ENCODE results near the gene JOSD2. TPM values are rescaled to one million over a fixed set of nuclear protein-coding genes. Genes with fewer than 3 reads are reported as not detected.
"Not testable (repeated sequence)": the region's sequence is repeated elsewhere in the genome, so short reads cannot be mapped to it uniquely, and the experiment has no call there.

The JOSD2 gene
- total RNA-seq, 1 donor from 2014 or later = 41.7 TPM

DNA sequence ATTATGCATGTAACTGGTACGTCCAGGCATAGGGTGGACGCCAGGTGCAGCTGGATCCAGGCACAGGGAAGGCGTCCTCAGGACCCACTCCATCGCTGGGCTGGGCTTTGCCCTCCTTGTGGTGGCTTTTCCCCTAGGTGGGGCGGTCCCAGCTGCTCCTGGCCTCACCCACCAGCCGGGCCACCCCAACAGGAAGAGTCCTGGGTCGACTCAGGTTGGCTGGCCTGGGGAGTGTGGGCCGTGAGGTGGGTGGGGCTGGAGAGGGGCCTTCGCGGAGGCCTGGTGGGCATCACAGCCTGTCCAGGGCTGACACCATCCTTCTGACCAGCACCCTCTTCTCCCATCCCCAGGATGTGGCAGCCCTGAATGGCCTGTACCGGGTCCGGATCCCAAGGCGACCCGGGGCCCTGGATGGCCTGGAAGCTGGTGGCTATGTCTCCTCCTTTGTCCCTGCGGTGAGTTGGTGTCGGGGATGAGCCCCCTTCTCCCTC lies 31.2 kb downstream of the JOSD2 start:
- H3K27ac Mint-ChIP-seq = no peak overlapping the region
- intact Hi-C loops (cut with micrococcal nuclease) = loop anchor here (5.0 kb wide), 1 partner anchor 123 kb away; no protein-coding TSS in a partner anchor
- no peak overlapping the region for H3K4me3 Mint-ChIP-seq
- peaks cover 21% of the 10 kb centered on the region for H3K36me3 Mint-ChIP-seq (ENCODE audit: low read depth)
- H3K9me3 Mint-ChIP-seq = no peaks in the 10 kb centered on the region
- peaks cover 20% of the 10 kb centered on the region for H3K4me1 Mint-ChIP-seq (ENCODE audit: low read depth)
- DNase-seq (ENCODE audit: low spot score) = no peak
- H3K27me3 Mint-ChIP-seq (ENCODE audit: insufficient read depth) = no peaks in the 10 kb centered on the region

DNA sequence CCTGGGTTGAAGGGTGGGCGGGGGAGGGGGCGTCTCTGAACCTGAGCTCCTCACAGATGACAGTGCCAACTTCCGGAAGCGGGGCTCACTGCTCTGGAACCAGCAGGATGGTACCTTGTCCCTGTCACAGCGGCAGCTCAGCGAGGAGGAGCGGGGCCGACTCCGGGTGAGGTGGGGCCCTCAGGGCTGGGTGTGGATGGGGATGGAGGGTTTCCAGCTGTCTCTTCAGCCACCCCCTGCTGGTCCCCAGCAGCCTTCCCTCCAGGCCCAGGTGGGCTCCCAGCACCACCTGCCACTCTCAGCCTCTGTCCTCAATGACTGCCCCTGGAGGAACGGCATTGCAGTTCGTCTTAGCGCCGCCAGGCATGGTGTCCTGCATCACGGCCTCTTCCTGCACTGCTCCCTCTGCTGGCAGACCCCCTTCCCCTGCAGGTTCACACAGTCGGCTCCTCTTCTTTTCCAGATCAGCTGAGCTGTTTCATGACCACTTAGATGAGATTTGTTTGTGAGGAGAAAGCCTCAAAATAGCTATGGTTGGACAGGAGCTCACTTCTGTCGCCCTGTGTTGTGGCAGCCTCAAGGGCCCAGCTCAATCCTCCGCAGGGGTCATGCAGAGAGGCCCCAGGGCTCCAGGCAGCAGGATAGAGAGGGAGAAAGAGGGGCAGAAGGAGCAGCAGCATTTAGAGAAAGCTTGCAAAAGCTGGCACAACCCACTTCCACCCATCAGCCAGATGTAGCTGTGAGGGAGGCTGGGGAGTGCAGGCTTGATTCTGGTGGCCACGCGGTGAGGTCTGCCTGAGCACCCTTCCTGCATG lies 31.9 kb downstream of the JOSD2 start:
- Mint-ChIP-seq H3K27me3 (ENCODE audit: insufficient read depth) (no peaks in the 10 kb centered on the region), H3K27ac (no peak overlapping the region), H3K4me3 (peak overlapping the region; percentile 39), H3K4me1 (ENCODE audit: low read depth) (peaks cover 20% of the 10 kb centered on the region), H3K9me3 (no peaks in the 10 kb centered on the region), H3K36me3 (ENCODE audit: low read depth) (peaks cover 21% of the 10 kb centered on the region)
- no peak for DNase-seq (ENCODE audit: low spot score)
- intact Hi-C loops (cut with micrococcal nuclease) = loop anchor here (5.0 kb wide), 1 partner anchor 122 kb away; no protein-coding TSS in a partner anchor

DNA sequence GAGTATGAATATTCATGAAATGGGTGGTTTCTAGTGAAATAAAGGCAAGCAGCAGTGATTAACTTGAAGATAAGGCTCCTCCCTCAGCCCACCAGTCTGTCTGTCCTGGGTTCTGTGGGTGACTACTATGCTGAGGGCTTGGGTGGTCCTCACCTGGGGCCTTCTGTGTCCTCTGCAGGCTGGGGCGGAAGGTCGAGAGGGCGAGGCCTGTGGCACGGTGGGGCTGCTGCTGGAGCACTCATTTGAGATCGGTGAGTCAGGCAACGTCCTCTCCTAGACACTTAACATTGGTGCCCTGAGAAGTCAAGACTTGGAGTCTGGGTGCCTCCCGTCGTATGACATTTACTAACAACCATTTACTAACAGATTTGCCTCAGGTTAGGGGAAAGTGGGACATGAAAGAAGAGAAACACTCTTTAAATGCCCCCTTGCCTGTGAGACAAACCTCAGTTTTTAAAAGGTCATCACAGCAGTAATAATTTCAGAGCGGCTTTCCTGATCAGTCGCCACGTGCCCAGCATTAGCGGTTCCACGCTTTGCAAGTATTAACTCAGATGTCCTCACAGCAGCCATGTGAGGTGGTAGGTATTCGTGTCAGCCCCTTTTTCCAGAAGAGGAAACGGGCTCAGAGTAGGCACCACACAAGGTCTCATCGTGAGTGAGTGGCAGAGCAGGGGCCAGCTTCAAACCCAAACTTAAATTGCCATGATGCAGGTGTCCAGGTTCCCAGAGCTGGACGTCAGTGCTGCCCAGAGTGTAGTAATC lies 33.1 kb downstream of the JOSD2 start:
- Mint-ChIP-seq H3K9me3 (no peaks in the 10 kb centered on the region), H3K36me3 (ENCODE audit: low read depth) (peaks cover 16% of the 10 kb centered on the region), H3K27me3 (ENCODE audit: insufficient read depth) (no peaks in the 10 kb centered on the region), H3K27ac (peak overlapping the region; percentile 34), H3K4me1 (ENCODE audit: low read depth) (peaks cover 20% of the 10 kb centered on the region), H3K4me3 (peak overlapping the region; percentile 91)
- DNase-seq (ENCODE audit: low spot score) = no peak
- intact Hi-C loops (cut with micrococcal nuclease) = loop anchor here (5.0 kb wide), 1 partner anchor 121 kb away; no protein-coding TSS in a partner anchor

DNA sequence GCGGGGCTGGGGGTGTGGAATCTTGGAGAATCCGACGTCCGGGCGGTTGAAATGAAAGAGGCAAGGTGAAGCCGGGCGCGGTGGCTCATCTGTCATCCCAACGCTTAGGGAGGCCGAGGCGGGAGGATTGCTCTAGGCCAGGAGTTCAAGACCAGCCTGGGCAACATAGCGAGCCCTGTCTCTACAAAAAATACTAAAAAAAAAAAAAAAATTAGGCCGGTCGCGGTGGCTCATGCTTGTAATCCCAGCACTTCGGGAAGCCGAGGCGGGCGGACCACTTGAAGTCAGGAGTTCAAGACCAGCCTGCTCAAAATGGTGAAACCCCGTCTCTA lies 34.1 kb downstream of the JOSD2 start:
- H3K36me3 Mint-ChIP-seq (ENCODE audit: low read depth) = peaks cover 13% of the 10 kb centered on the region
- H3K27me3 Mint-ChIP-seq (ENCODE audit: insufficient read depth) = no peaks in the 10 kb centered on the region
- peaks cover 20% of the 10 kb centered on the region for H3K4me1 Mint-ChIP-seq (ENCODE audit: low read depth)
- no peak for DNase-seq (ENCODE audit: low spot score)
- H3K27ac Mint-ChIP-seq = peak overlapping the region; percentile 59
- H3K4me3 Mint-ChIP-seq = peak overlapping the region; percentile 91
- H3K9me3 Mint-ChIP-seq = no peaks in the 10 kb centered on the region
- intact Hi-C loops (cut with micrococcal nuclease) = loop anchor here (1.0 to 5.0 kb wide), 4 partner anchors 34 to 181 kb away; partner anchors contain the start of gene JOSD2

DNA sequence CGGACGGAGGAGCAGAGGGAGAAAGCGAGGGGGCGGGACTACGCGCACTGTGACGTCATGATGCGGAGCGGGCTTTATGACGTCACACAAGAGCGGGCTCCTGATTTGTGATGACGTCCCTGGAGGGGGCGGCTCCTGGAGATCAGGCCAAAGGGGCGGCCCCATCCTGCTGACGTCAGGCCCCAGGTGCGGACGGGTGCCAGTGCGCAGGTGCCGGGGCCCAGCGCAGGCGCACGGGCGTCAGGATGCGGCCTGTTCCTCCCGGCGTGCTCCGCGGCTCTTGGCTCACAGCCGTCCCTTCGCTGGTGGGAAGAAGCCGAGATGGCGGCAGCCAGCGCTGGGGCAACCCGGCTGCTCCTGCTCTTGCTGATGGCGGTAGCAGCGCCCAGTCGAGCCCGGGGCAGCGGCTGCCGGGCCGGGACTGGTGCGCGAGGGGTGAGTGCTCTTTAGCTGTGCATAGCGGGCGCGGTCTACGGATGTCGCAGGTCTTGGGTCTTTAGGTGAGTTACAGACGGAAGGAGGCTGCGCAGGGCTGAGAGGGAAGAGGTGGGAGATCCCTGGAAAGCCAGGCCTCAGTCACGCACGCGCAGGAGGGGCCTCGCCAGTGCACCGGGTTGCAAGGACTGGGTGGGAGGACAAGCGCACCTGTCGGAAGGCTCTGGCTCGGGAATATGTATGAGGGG lies 34.6 kb downstream of the JOSD2 start, which contains the start of the genes EMC10 and GARIN5A:
Gene EMC10 (plus strand): TSS at position 284 of the 683 bp plus-strand sequence. CDS start 38 bp downstream, at position 322.
Gene GARIN5A (minus strand): TSS at position 625 of the 683 bp plus-strand sequence. CDS start 460 bp downstream, at position 165.
- Mint-ChIP-seq H3K9me3 (no peaks in the 10 kb centered on the region), H3K36me3 (ENCODE audit: low read depth) (peaks cover 13% of the 10 kb centered on the region), H3K4me3 (peak within 1 kb of the TSS; percentile 91), H3K27me3 (ENCODE audit: insufficient read depth) (no peaks in the 10 kb centered on the region), H3K4me1 (ENCODE audit: low read depth) (peaks cover 20% of the 10 kb centered on the region), H3K27ac (peak within 1 kb of the TSS; percentile 72)
- intact Hi-C loops (cut with micrococcal nuclease) = loop anchor here (1.0 to 5.0 kb wide), 4 partner anchors 35 to 182 kb away; partner anchors contain the start of gene JOSD2
- DNase-seq (ENCODE audit: low spot score) = peak; percentile 92

DNA sequence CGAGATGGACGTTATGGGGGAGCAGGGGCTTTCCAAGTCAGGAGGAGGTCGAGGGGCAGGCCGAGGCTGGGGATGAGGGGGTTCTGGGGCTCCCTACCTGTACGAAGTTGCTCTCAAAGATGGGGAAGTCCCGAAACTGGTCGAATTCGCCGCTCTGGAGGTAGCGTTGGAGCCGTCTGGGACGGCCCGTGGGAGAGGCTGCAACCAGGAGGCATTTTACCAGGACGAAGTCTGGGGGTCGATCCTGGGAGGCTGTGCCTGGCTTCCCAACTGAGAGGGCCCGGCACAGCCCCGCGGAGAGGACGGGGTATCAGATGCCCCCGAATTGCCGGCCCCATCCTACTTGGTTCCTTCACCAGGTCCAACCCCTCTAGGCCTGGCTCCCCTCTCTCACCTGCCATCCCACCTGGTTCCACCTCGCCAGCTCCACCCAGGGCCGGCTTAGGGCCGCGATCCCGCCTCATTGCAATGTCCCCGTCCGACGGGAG lies 35.2 kb downstream of the JOSD2 start:
- H3K9me3 Mint-ChIP-seq = no peaks in the 10 kb centered on the region
- H3K4me3 Mint-ChIP-seq = peak overlapping the region; percentile 91
- H3K27ac Mint-ChIP-seq = peak overlapping the region; percentile 72
- DNase-seq (ENCODE audit: low spot score) = no peak
- H3K27me3 Mint-ChIP-seq (ENCODE audit: insufficient read depth) = no peaks in the 10 kb centered on the region
- intact Hi-C loops (cut with micrococcal nuclease) = loop anchor here (1.0 to 5.0 kb wide), 4 partner anchors 36 to 183 kb away; partner anchors contain the start of gene JOSD2
- H3K4me1 Mint-ChIP-seq (ENCODE audit: low read depth) = peaks cover 20% of the 10 kb centered on the region
- H3K36me3 Mint-ChIP-seq (ENCODE audit: low read depth) = peaks cover 11% of the 10 kb centered on the region

DNA sequence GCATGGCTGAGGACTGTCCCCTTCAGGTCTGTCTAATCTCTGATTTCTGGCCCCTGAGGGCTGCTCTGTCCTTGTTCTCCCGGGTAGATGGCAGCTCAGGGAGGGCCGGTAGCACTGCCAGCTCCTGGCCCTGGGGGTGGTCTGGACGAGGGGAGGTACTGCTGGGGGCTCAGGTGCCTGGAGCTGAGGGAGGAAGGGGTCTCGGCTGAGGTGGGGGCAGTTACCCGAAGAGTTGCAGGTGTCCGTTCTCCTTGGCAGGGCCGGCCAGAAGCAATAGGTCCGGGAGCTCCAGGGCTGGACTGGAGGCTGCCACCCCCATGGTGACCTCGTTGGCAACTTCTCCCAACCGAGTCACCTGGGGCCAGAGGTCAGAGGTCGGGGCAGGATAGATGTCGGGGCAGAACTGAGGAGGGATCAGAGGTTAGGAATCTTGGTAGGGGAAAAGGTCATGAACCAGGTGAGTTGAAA lies 35.9 kb downstream of the JOSD2 start:
- Mint-ChIP-seq H3K4me3 (peak overlapping the region; percentile 75), H3K9me3 (no peaks in the 10 kb centered on the region), H3K27me3 (ENCODE audit: insufficient read depth) (no peaks in the 10 kb centered on the region), H3K27ac (peak overlapping the region; percentile 38), H3K36me3 (ENCODE audit: low read depth) (peaks cover 11% of the 10 kb centered on the region), H3K4me1 (ENCODE audit: low read depth) (peaks cover 20% of the 10 kb centered on the region)
- DNase-seq (ENCODE audit: low spot score) = no peak
- intact Hi-C loops (cut with micrococcal nuclease) = loop anchor here (5.0 kb wide), 1 partner anchor 118 kb away; no protein-coding TSS in a partner anchor

DNA sequence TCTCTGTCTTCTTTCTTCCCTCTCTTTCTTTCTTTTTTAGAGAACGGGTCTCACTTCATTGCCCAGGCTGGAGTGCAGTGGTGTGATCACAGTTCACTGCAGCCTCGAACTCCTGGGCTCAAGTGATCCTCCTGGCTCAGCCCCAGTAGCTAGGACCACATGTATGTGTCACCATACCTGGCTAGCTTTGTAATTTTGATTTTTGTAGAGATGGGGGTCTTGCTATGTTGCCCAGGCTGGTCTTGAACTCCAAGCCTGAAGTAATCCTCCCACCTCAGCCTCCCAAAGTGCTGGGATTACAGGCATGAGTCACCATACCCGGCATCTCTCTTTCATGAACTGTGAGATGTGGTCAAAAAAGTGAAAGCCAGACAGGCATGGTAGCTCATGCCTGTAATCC lies 37.7 kb downstream of the JOSD2 start:
- H3K27ac Mint-ChIP-seq; intact Hi-C loops (cut with micrococcal nuclease); H3K4me3 Mint-ChIP-seq; H3K36me3 Mint-ChIP-seq (ENCODE audit: low read depth); DNase-seq (ENCODE audit: low spot score); H3K9me3 Mint-ChIP-seq; H3K27me3 Mint-ChIP-seq (ENCODE audit: insufficient read depth): not testable (repeated sequence)
- peaks cover 16% of the 10 kb centered on the region for H3K4me1 Mint-ChIP-seq (ENCODE audit: low read depth)

DNA sequence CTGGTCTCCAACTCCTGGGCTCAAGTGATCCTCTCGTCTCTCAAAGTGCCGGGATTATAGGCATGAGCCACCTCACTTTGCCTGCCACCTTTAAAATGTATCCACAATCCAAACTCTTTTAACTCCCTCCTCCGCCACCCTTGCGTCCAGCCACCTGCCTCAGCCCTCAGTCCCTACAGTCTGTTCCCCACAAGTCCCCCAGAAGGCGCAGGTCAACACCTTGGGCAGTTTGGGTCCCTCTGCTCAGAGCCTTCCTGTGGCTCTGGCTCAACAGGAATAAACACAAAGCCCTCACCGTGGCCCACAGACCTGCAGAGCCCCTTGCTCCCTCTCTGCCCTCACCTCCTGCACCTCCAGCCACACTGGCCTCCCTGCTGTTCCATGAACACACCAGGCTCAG lies 42.2 kb downstream of the JOSD2 start:
- Mint-ChIP-seq H3K27ac (no peak overlapping the region), H3K9me3 (no peaks in the 10 kb centered on the region), H3K4me1 (ENCODE audit: low read depth) (no peaks in the 10 kb centered on the region), H3K4me3 (no peak overlapping the region), H3K36me3 (ENCODE audit: low read depth) (no peaks in the 10 kb centered on the region), H3K27me3 (ENCODE audit: insufficient read depth) (peaks cover 2% of the 10 kb centered on the region)
- intact Hi-C loops (cut with micrococcal nuclease) = no loop called here
- no peak for DNase-seq (ENCODE audit: low spot score)

DNA sequence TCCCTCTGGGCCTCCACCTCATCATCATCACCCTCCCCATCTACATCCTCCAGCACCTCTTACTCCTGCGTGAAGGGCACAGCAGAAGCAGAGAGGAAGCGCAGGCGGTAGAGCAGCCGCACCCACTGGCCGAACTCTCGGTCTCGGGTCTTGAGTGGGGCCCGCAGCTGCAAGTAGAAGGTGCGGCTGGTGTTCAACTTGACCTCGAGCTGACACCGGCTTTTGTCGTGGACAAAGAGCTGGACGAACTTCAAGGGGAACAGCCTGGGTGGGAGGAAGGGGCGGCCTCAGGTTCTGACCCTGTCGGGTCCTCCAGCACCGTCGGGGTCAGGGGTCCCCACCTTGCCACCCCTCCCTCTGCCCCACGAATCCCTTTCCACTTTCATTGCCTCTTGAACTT lies 43.4 kb downstream of the JOSD2 start:
- H3K4me1 Mint-ChIP-seq (ENCODE audit: low read depth) = no peaks in the 10 kb centered on the region
- no peaks in the 10 kb centered on the region for H3K36me3 Mint-ChIP-seq (ENCODE audit: low read depth)
- H3K4me3 Mint-ChIP-seq = no peak overlapping the region
- intact Hi-C loops (cut with micrococcal nuclease) = no loop called here
- no peak for DNase-seq (ENCODE audit: low spot score)
- H3K9me3 Mint-ChIP-seq = no peaks in the 10 kb centered on the region
- peaks cover 2% of the 10 kb centered on the region for H3K27me3 Mint-ChIP-seq (ENCODE audit: insufficient read depth)
- no peak overlapping the region for H3K27ac Mint-ChIP-seq

DNA sequence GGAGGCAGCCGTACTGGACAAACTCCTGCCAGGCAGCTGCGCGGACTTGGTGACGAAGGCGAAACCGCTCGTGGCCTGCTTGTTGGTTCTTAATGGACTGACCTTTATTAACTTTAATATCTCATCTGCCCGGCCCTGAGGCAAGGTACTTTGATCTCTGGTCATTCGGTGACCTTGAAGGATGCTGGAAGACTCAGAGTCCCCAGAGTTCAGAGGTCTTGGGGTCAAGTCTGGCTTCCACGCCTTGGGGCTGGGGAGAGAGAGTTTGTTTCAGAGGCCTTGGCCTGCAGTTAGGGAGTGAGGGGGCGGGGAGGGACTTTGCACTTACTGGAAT lies 44.3 kb downstream of the JOSD2 start:
- H3K9me3 Mint-ChIP-seq = no peaks in the 10 kb centered on the region
- DNase-seq (ENCODE audit: low spot score) = no peak
- no peak overlapping the region for H3K4me3 Mint-ChIP-seq
- no peak overlapping the region for H3K27ac Mint-ChIP-seq
- intact Hi-C loops (cut with micrococcal nuclease) = no loop called here
- H3K27me3 Mint-ChIP-seq (ENCODE audit: insufficient read depth) = peaks cover 2% of the 10 kb centered on the region
- peaks cover under 1% of the 10 kb centered on the region for H3K4me1 Mint-ChIP-seq (ENCODE audit: low read depth)
- no peaks in the 10 kb centered on the region for H3K36me3 Mint-ChIP-seq (ENCODE audit: low read depth)

DNA sequence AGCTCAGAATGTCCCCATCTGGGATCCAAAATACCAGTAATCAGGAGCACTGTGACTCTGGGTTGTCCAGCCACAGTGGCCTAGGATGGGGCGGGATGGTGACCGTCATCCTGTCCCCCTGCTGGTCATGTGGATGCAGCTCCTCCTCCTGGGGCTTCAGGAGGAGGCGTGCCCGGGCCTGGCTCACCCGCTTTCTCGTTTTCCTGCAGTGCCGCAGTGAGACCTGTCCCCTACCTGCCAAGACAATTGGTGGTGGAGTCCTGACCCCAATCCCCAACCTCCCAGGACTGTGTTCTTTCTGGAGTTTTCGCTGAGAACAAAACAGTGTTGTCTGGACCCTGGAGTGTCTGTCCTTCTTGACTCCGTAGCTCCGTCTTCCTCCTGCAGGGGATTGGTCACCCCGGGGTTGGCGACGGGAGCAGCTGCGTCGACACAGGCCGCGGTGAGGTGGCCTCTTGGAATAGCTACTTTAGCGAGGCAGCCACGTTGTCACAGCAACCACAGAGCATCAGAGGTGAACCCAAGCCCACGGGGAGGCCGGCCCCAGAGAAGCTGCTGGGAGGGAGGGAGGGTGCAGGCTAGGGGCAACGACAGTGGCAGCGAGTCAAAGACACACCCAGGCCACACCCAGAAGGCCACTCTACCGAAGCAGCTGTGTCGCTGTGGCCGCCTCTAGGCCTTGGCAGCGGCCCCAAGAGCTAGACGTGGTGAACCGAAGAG lies 44.8 kb downstream of the JOSD2 start:
- no peak for DNase-seq (ENCODE audit: low spot score)
- H3K36me3 Mint-ChIP-seq (ENCODE audit: low read depth) = no peaks in the 10 kb centered on the region
- H3K27ac Mint-ChIP-seq = no peak overlapping the region
- no peaks in the 10 kb centered on the region for H3K9me3 Mint-ChIP-seq
- H3K27me3 Mint-ChIP-seq (ENCODE audit: insufficient read depth) = peaks cover 2% of the 10 kb centered on the region
- H3K4me3 Mint-ChIP-seq = no peak overlapping the region
- intact Hi-C loops (cut with micrococcal nuclease) = no loop called here
- peaks cover 6% of the 10 kb centered on the region for H3K4me1 Mint-ChIP-seq (ENCODE audit: low read depth)
